GM18861 (cell line): ENCODE data around the gene SYCP2L.
"Not testable (repeated sequence)": the region's sequence is repeated elsewhere in the genome, so short reads cannot be mapped to it uniquely, and the experiment has no call there.

Experiments used
- ATAC-seq: cut with Tn5 transposase; IDR thresholded peaks from one replicate; pipeline ENCODE4 v1.9.1; 2021; ENCODE audit not compliant: unreplicated experiment

The SYCP2L gene

GRCh38 chr6:10877871-10878270 lies 9.0 kb upstream of the SYCP2L start:
- no peak for ATAC-seq

DNA sequence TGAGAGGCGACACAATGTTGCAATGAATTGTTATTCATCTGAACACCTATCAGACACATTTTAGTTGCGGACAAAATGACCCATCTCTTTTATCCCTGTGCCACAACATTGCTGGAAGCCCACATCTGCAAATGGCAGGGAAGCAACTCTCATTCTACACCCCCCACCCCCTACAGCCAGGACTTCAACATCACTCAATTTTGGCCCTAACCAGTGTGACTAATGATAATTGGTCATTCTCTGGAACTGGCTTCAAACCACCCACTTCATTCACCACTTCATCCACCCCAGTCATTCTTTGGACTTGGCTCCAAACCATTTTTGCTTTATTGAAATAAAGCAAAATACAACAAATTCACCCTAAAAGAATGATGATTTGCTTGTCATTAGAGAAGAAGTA lies 6.5 kb upstream of the SYCP2L start:
- no peak for ATAC-seq

GRCh38 chr6:10882253-10882630 lies 4.6 kb upstream of the SYCP2L start:
- not testable (repeated sequence) for ATAC-seq

GRCh38 chr6:10882657-10883171 lies 4.1 kb upstream of the SYCP2L start:
- no peak for ATAC-seq

DNA sequence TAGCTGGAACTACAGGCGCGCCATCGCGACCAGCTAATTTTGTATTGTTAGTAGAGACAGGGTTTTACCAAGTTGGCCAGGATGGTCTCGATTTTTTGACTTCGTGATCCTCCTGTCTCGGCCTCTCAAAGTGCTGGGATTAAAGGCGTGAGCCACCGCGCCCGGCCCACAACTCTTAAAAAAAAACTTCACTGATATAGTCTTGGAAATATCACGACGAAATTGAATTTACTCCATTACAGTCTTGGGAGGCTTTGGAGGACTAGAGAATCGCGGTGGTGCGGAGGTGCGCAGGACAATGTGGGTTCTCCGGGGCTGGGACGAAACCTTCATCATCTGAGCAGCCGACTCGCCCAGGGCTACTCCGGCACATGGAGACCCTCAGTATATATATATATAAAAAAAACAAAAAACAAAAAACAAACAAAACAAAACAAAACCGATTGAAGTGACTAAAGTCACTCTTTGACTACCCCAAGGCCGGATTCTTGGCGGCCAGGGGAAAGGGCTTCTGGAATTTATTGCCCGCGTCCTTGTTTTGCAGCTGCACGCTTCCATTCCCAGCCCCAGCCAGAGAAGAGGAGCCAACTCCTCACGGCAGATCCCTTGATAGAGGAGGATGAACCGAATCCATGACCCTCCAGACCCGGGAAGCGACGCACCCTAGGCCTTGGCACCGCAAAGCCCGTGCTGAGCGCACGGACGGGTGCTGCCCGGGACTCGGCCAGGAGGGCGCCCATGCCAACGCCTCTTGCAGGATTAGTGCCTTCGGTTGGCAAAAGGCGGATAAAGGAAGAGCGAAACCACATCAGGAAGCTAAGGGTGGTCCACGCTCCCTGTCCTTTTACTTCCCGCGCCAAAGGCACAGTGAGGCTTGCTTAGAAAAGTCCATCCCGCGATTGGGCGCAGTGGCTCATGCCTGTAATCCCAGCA lies 3.3 kb upstream of the SYCP2L start:
- no peak for ATAC-seq

GRCh38 chr6:10884245-10884972 lies 2.4 kb upstream of the SYCP2L start:
- no peak for ATAC-seq

DNA sequence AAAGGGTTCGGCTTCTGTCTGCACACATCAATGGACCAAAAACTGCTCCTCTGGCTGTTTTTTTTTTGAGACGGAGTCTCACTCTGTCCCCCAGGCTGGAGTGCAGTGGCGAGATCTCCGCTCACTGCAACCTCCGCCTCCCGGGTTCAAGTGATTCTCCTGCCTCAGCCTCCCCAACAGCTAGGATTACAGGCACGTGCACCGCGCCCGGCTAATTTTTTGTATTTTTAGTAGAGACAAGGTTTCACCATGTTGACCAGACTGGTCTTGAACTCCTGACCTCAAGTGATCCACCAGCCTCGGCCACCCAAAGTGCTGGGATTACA lies 524 bp upstream of the SYCP2L start:
- not testable (repeated sequence) for ATAC-seq

- ATAC-seq = no peak
Measured at GRCh38 chr6:10890151-10890550, 3.3 kb downstream of the SYCP2L start.

- ATAC-seq = no peak
Measured at GRCh38 chr6:10891960-10892359, 5.1 kb downstream of the SYCP2L start.

DNA sequence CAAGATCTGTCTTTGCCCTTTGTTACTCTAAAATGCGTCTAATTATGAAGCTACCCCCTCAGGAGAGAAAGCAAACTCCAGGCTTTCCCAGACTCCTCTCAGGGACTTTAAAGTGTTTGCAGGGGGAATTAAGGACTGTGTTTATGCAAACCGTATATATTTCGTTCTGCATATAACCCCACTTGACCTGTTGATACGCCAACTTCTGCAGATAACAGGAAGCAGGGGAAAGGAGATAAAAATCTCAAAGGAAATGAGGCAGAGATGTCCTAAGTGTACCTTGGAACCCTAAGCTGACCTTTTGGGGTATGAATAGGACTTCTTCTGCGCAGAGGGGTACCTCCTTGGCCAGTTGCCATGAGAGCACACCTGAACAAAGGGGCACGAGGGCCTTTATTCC lies 8.1 kb downstream of the SYCP2L start:
- ATAC-seq = no peak

- no peak for ATAC-seq
Measured at GRCh38 chr6:10896691-10897090, 9.8 kb downstream of the SYCP2L start.

GRCh38 chr6:10901770-10902169 lies 14.9 kb downstream of the SYCP2L start:
- peak; percentile 91 for ATAC-seq

GRCh38 chr6:10904015-10904414 lies 17.2 kb downstream of the SYCP2L start:
- ATAC-seq = no peak

- ATAC-seq = no peak
Measured at GRCh38 chr6:10908228-10908627, 21.4 kb downstream of the SYCP2L start.

DNA sequence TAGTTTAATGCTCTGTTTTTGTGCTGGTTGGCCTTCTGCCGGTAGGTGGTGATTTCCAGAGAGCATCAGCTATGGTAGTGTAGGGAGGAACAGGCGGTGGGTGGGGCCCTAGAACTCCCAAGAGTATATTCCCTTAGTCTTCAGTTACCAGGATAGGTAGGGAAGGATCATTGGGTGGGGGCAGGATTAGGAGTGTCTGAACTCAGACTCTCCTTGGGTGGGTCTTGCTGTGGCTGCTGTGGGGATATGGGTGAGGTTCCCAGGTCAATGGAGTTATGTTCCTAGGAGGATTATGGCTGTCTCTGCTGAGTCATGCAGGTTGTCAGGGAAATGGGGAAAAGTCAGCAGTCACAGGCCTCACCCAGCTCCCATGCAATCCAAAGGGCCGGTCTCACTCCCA lies 32.7 kb downstream of the SYCP2L start:
- ATAC-seq = not testable (repeated sequence)

DNA sequence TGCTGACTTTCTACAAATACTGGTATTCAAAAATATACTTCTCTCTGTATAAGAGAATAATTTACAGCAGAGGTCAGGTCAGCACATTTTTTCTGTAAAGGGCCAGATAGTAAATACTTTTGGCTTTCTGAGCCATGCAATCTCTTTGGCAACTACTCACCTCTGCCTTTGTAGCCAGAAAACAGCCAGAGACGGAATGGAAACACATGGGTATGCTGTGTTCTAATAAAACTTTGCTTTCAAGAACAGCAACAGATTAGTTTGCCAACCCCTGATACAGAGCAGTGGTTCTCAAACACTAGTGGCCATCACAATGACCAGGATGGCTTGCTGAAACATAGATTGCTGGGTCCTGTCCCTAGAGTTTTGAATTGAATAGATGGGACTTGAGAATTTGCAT lies 46.3 kb downstream of the SYCP2L start:
- no peak for ATAC-seq

GRCh38 chr6:10939840-10940239 lies 53.0 kb downstream of the SYCP2L start:
- ATAC-seq = no peak

DNA sequence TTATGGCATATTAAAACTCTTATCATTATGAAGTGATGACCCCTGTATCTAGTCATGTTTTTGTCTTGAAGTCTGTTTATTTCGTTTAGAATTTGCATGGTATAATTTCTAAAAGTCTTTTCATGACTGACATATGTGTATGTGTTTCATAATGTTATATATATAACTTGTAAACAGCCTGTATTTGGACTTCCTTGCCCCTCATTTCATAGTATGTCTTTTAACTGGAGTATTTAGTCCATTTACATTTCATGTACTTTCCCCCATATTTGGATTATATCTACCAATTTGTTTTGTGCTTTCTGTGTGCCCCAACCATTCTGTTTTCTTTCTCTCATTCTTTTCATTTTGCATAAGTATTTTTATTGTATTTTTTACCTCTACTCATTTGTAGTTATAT lies 59.0 kb downstream of the SYCP2L start:
- no peak for ATAC-seq

DNA sequence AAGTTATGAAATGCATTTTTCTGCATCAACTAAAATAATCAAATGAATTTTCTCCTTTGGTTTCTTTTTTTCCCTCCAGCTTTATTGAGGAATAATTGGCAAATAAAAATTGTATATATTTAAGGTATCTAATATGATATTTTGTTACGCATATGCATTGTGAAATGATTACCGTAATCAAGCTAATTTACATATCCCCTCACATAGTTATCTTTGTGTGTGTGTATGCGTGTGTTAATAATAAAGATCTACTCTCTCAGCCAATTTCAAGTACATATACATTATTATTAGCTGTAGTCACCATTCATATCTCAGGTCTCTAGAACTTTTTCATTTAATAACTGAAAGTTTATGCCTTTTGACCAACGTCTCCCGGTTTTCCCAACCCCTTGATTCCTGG lies 61.1 kb downstream of the SYCP2L start:
- ATAC-seq = no peak

- no peak for ATAC-seq
Measured at GRCh38 chr6:10949579-10950490, 63.0 kb downstream of the SYCP2L start.

- no peak for ATAC-seq
Measured at GRCh38 chr6:10951675-10952282, 64.9 kb downstream of the SYCP2L start.
